LNCaP clone FGC (cell line): Measurements from ENCODE around the gene CDK14.

Experiments used
- DNase-seq: peaks from one replicate; pipeline ENCODE4 v3.0.0-alpha.2; 2011; ENCODE audit warnings: low read depth
- H3K4me3 ChIP-seq: 2 replicates; pipeline ENCODE4 v1.5.1; 2011; ENCODE audit warnings: mild to moderate bottlenecking, low read depth, low read length, control low read depth
- TF ChIP-seq, protein P1 (sequence below): IDR thresholded peaks from 2 replicates; pipeline ENCODE4 v1.5.1; 2012; ENCODE audit warnings: mild to moderate bottlenecking; ENCODE audit not compliant: control insufficient read depth, insufficient read depth; ENCODE audit errors: extremely low read depth

Gene CDK14

GRCh38 chr7:91199601-91200000 lies 603.5 kb downstream of the CDK14 start:
- no peak for DNase-seq
- H3K4me3 ChIP-seq = no peak overlapping the region
- TF ChIP-seq, protein P1, sequence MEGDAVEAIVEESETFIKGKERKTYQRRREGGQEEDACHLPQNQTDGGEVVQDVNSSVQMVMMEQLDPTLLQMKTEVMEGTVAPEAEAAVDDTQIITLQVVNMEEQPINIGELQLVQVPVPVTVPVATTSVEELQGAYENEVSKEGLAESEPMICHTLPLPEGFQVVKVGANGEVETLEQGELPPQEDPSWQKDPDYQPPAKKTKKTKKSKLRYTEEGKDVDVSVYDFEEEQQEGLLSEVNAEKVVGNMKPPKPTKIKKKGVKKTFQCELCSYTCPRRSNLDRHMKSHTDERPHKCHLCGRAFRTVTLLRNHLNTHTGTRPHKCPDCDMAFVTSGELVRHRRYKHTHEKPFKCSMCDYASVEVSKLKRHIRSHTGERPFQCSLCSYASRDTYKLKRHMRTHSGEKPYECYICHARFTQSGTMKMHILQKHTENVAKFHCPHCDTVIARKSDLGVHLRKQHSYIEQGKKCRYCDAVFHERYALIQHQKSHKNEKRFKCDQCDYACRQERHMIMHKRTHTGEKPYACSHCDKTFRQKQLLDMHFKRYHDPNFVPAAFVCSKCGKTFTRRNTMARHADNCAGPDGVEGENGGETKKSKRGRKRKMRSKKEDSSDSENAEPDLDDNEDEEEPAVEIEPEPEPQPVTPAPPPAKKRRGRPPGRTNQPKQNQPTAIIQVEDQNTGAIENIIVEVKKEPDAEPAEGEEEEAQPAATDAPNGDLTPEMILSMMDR = no peak

DNA sequence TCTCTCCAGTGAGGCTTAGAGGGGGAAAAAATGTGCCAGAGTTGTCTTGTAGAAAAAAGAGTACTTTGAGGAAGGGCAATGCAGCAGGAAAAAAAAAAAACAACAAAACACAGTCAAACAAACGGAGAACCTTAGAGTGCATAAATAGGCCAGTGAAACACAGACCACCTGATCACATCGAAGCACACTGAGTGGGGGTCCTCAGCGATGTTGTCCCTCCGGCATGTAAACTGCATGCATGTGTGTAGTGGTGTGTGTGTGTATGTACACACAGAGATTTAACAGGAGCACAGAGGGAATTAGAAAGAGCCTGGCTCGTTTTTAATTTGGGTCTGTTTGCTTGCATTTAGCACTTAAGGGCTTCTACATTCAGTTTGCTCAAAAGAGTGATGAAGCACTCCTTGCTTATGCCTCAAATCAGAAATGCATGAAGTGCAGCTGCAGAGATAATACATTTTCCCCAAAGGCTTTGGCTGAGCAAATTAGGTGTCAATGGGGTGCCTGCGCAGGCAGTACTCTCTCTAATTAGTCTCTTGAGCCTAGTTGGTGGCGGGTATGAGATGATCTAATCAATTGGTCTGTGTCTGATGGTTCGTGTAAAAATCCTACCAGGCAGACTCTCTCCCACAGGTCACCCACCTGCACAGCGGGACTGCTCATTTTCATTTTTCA lies 605.5 kb downstream of the CDK14 start:
- TF ChIP-seq, protein P1 = no peak
- no peak overlapping the region for H3K4me3 ChIP-seq
- DNase-seq = no peak

DNA sequence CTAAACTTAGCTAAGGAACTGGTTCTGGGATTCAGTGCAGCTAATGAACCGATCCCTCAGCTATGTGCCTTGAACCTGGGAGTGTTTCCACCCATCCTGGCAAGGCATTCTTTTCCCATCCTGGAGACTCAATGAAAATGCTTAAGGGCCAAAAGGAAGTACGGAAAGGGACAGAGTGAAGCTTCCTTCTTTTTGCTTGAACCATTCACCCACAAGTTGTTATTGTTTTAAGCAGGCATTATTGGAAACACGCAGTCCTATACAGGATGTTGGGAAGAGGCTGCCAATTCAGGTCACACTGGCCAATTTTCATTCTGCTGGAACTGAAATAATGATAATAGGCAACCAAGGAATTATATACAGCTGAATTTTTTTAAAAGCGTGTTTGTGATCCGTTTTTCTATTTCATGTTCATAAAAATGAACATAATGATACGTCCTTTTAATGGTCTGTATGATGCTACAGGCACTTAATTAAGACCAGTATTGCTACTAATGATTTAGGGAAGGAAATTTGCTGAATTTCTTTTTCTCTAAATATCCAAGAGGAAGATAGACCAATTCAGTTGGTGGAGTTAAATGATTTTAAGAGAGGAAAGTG lies 610.3 kb downstream of the CDK14 start:
- TF ChIP-seq, protein P1 = no peak
- no peak for DNase-seq
- no peak overlapping the region for H3K4me3 ChIP-seq

DNA sequence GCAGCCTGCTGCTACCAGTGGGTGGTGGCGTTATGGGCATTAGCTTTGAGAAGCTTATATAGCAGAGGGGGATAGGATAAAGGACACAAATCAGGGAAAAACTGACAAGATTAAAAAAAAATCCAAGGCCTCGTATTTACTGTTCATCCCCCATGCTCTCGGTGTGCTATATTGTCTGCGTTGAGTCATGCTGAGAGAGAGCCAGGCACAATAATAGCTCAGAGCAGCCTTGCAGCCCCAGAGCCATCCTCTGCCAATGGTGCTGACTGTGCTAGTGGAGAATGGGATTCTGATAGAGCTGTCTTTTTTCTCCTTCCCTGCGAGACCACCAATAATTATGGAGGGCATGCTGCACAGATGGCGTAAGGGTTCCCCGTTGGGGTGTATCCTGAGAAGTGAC lies 616.5 kb downstream of the CDK14 start:
- no peak overlapping the region for H3K4me3 ChIP-seq
- TF ChIP-seq, protein P1 = no peak
- DNase-seq = no peak

GRCh38 chr7:91226411-91226810 lies 630.3 kb downstream of the CDK14 start:
- TF ChIP-seq, protein P1 = no peak
- H3K4me3 ChIP-seq = no peak overlapping the region
- no peak for DNase-seq

DNA sequence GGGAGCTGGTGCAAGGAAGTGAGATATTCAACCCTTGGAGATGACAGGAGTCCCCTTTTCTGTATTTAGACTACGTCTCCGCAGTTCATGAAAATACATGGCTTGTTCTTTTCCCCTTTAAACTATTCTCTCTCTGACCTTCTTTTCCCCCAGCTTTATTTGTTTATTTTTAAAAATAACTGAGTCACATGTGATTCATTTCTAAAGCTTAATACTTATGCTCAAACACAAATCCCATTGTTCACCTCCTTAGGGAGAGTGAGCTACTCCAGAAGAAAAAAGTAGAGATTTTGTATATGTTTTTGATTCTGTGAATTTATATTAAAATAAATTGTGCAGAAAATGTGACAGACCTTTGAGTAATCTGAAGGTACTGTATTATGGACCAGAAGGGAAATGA lies 632.2 kb downstream of the CDK14 start:
- no peak overlapping the region for H3K4me3 ChIP-seq
- no peak for DNase-seq
- TF ChIP-seq, protein P1 = no peak

DNA sequence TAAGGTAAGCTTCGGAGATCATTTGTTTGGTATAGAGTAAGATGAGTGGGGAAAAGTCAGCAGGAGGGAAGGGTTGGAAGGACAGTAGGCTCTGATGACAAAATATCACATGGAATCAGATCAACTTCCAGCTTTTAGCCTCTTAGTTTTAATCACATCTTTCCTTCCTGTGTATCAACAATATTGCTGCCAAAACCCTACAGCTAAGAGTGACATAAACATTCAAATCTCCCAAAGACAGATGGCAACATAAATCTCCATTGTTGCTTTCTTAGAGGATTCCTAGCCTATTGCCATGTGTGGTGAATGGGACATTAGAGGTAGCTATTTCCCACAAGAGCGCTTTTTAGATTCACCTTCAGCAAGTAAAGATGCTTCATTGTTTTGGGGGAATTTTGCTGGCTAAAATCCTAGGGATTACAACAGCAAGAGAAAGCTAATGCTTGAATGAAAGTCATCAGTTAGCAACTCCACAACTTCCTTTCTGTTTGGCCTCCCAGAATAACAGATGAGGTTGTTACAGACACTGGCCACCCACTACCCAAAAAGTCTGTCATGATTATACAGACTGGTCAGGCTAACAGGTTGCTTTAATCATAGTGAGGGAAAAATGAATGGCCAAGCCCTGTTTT lies 632.9 kb downstream of the CDK14 start:
- no peak overlapping the region for H3K4me3 ChIP-seq
- TF ChIP-seq, protein P1 = no peak
- no peak for DNase-seq
